CD4-positive, alpha-beta T cell (primary cell): Measurements from ENCODE around the gene MOSPD3. TPM values are rescaled to one million over a fixed set of nuclear protein-coding genes. Genes with fewer than 3 reads are reported as not detected.

Source experiments
- ATAC-seq: fragments of 200-7000 bp; cut with Tn5 transposase; one replicate; pipeline ENCODE4 v1.10.0; 2022; ENCODE audit warnings: mild to moderate bottlenecking; ENCODE audit not compliant: poor library complexity
- CTCF ChIA-PET: fragments of 350-600 bp; sonication (Branson Sonifier 250); formaldehyde crosslinking; loops from one replicate; lab custom pipeline; 2021; ENCODE audit warnings: antibody characterized with exemption, inconsistent platforms; lab: Charles Lee
- POLR2A ChIA-PET: fragments of 350-600 bp; sonication (Branson Sonifier 250); formaldehyde crosslinking; loops from one replicate; lab custom pipeline; 2021; ENCODE audit warnings: antibody characterized with exemption, inconsistent platforms; lab: Charles Lee
- DNase-seq, 14 experiments: peaks; one replicate each; pipeline ENCODE4 v3.0.0-alpha.2; 2013 to 2020; ENCODE audit warnings: mixed read lengths in 2 of 14
- H3K27ac ChIP-seq, 2 donors: one replicate each; pipeline versions ENCODE4 v1.5.1 to v1.7.0; 2013; ENCODE audit warnings: low read length in 2 of 2, low read depth in 1 of 2, mild to moderate bottlenecking in 1 of 2
- H3K27me3 ChIP-seq, 2 experiments: 1 replicate in 1 of 2; 2 replicates in 1 of 2; pipeline versions ENCODE4 v1.6.1 to v1.7.0; 2013; ENCODE audit warnings: low read length in 2 of 2, control low read depth in 1 of 2, mild to moderate bottlenecking in 1 of 2, moderate library complexity in 1 of 2; ENCODE audit not compliant: insufficient read depth in 2 of 2, control insufficient read depth in 1 of 2
- H3K36me3 ChIP-seq: one replicate; pipeline ENCODE4 v1.6.1; 2013; ENCODE audit warnings: low read length, control low read depth; ENCODE audit not compliant: insufficient read depth
- H3K4me1 ChIP-seq: one replicate; pipeline ENCODE4 v1.6.1; 2013; ENCODE audit warnings: low read length, control low read depth; ENCODE audit not compliant: insufficient read depth
- H3K4me3 ChIP-seq: one replicate; pipeline ENCODE4 v1.5.1; 2013; ENCODE audit warnings: mild to moderate bottlenecking, low read length, moderate library complexity
- H3K9me3 ChIP-seq, 2 experiments: 1 replicate in 1 of 2; 2 replicates in 1 of 2; pipeline versions ENCODE4 v1.6.1 to v1.7.0; 2013; ENCODE audit warnings: low read length in 2 of 2, mild to moderate bottlenecking in 2 of 2, control low read depth in 1 of 2, moderate library complexity in 1 of 2; ENCODE audit not compliant: control insufficient read depth in 1 of 2, insufficient read depth in 1 of 2
- H3K27ac Mint-ChIP-seq: one replicate; pipeline ENCODE4 v1.8.0; 2020; ENCODE audit warnings: mixed read lengths
- H3K27me3 Mint-ChIP-seq: one replicate; pipeline ENCODE4 v1.8.0; 2021; ENCODE audit warnings: mixed read lengths
- H3K36me3 Mint-ChIP-seq: one replicate; pipeline ENCODE4 v1.8.0; 2021; ENCODE audit warnings: low read depth, mixed read lengths
- H3K4me1 Mint-ChIP-seq: one replicate; pipeline ENCODE4 v1.8.0; 2021; ENCODE audit warnings: low read depth, mixed read lengths
- H3K4me3 Mint-ChIP-seq: one replicate; pipeline ENCODE4 v1.8.0; 2020; ENCODE audit warnings: mild to moderate bottlenecking, mixed read lengths
- H3K9me3 Mint-ChIP-seq: one replicate; pipeline ENCODE4 v1.8.0; 2020; ENCODE audit warnings: mixed read lengths
- intact Hi-C, 2 experiments: fragments of 100-400 bp; cut with DNase I in 1 of 2; cut with micrococcal nuclease in 1 of 2; formaldehyde crosslinking; loops; one replicate each; pipeline versions ENCODE4 v1.15.1 to v1.9.0; 2023 to 2025; cut with DNase I, micrococcal nuclease
- total RNA-seq, 174 experiments: library from RNA in 2 of 174; stranded (reverse) in 2 of 174; gene quantifications; one replicate each; pipeline ENCODE4 v1.2.3 and lab custom pipeline; 2021 to 2026
- TF ChIP-seq, protein P1 (sequence below): fragments of 200-600 bp; IDR thresholded peaks from one replicate; pipeline ENCODE4 v1.8.0; 2022; ENCODE audit warnings: antibody characterized with exemption, mild to moderate bottlenecking

The MOSPD3 gene
- total RNA-seq, 2 experiments from 2014 or later: 8.5 to 10.9 TPM

GRCh38 chr7:100641463-100641859 is 29.1 kb downstream of the MOSPD3 start, which contains the start of gene TFR2:
Gene TFR2, minus strand, starts transcription at chr7:100641552. Its CDS starts 43 bp downstream, at chr7:100641509.
- H3K27ac Mint-ChIP-seq: no peak within 1 kb of the TSS
- H3K9me3 ChIP-seq: no peaks in the 10 kb centered on the region
- no peaks in the 10 kb centered on the region for H3K4me1 Mint-ChIP-seq
- no peaks in the 10 kb centered on the region for H3K27me3 ChIP-seq
- peaks cover 4% of the 10 kb centered on the region for H3K27me3 Mint-ChIP-seq
- no peak within 1 kb of the TSS for H3K4me3 Mint-ChIP-seq
- DNase-seq (no peak), ATAC-seq (no peak)
- H3K27ac ChIP-seq: no peak within 1 kb of the TSS
- POLR2A ChIA-PET: no interaction called here
- intact Hi-C loops: no loop called here
- no peaks in the 10 kb centered on the region for H3K36me3 Mint-ChIP-seq
- H3K36me3 ChIP-seq: no peaks in the 10 kb centered on the region
- H3K9me3 Mint-ChIP-seq: no peaks in the 10 kb centered on the region
- no peak within 1 kb of the TSS for H3K4me3 ChIP-seq
- CTCF ChIA-PET: interaction anchor here (1.3 kb wide), 1 partner anchor 9 kb away, joined by 5 read pairs; no protein-coding TSS in a partner anchor
- peaks cover 3% of the 10 kb centered on the region for H3K4me1 ChIP-seq
- TF ChIP-seq, protein P1, sequence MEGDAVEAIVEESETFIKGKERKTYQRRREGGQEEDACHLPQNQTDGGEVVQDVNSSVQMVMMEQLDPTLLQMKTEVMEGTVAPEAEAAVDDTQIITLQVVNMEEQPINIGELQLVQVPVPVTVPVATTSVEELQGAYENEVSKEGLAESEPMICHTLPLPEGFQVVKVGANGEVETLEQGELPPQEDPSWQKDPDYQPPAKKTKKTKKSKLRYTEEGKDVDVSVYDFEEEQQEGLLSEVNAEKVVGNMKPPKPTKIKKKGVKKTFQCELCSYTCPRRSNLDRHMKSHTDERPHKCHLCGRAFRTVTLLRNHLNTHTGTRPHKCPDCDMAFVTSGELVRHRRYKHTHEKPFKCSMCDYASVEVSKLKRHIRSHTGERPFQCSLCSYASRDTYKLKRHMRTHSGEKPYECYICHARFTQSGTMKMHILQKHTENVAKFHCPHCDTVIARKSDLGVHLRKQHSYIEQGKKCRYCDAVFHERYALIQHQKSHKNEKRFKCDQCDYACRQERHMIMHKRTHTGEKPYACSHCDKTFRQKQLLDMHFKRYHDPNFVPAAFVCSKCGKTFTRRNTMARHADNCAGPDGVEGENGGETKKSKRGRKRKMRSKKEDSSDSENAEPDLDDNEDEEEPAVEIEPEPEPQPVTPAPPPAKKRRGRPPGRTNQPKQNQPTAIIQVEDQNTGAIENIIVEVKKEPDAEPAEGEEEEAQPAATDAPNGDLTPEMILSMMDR: no peak

DNA sequence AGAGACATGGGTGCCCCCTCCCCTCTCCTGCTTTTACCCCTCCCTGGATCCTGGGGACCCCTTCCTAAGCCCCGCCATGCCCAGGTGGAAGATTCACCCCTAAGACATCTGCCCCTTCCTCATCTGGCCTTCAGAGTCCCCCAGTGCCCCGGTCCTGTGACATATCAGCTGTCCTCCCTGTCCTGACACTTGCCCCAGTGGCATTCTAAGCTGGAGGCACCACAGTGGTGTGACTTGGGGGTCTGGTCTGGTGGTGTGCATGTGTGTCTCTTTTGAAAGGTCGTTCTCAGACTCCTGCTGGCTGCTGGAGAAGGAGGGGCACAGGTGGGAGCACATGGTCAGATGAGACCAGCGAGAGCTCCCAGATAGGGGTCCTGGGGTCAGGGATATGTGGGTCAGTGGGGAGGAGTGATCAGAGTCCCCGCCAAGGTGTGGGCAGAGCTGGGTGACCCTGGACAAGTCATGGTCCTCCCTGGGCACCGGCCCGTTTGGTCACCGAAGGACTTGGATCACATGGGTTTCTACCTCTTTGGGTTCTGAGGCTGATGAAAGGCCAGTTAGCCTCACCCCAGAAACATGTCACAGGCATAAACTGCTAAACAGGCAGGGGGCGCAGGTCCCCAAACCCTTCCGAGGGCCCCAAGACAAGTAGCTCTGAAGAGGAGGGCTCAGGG is 29.7 kb downstream of the MOSPD3 start:
- peaks cover 4% of the 10 kb centered on the region for H3K27me3 Mint-ChIP-seq
- no peak for ATAC-seq
- CTCF ChIA-PET: interaction anchor here (1.3 kb wide), 1 partner anchor 9 kb away, joined by 5 read pairs; no protein-coding TSS in a partner anchor
- no peaks in the 10 kb centered on the region for H3K36me3 Mint-ChIP-seq
- H3K4me1 Mint-ChIP-seq: no peaks in the 10 kb centered on the region
- no peak overlapping the region for H3K27ac Mint-ChIP-seq
- Histone ChIP-seq H3K4me3 (no peak overlapping the region), H3K27me3 (no peaks in the 10 kb centered on the region), H3K4me1 (peaks cover 3% of the 10 kb centered on the region), H3K9me3 (no peaks in the 10 kb centered on the region), H3K36me3 (no peaks in the 10 kb centered on the region), H3K27ac (no peak overlapping the region)
- intact Hi-C loops: no loop called here
- TF ChIP-seq, protein P1: no peak
- POLR2A ChIA-PET: no interaction called here
- no peak overlapping the region for H3K4me3 Mint-ChIP-seq
- no peak for DNase-seq
- no peaks in the 10 kb centered on the region for H3K9me3 Mint-ChIP-seq

GRCh38 chr7:100642534-100642907 is 30.2 kb downstream of the MOSPD3 start:
- POLR2A ChIA-PET: no interaction called here
- Histone ChIP-seq H3K36me3 (no peaks in the 10 kb centered on the region), H3K27ac (no peak overlapping the region), H3K4me3 (no peak overlapping the region), H3K4me1 (peaks cover 3% of the 10 kb centered on the region), H3K27me3 (no peaks in the 10 kb centered on the region), H3K9me3 (no peaks in the 10 kb centered on the region)
- DNase-seq (peak in 5 of 14 experiments; percentile 19 to 45 (median 23)), ATAC-seq (peak; percentile 41)
- intact Hi-C loops: no loop called here
- H3K4me3 Mint-ChIP-seq: no peak overlapping the region
- CTCF ChIA-PET: interaction anchor here (1.3 kb wide), 1 partner anchor 10 kb away, joined by 5 read pairs; no protein-coding TSS in a partner anchor
- H3K9me3 Mint-ChIP-seq: no peaks in the 10 kb centered on the region
- H3K36me3 Mint-ChIP-seq: no peaks in the 10 kb centered on the region
- no peaks in the 10 kb centered on the region for H3K4me1 Mint-ChIP-seq
- TF ChIP-seq, protein P1: no peak
- no peak overlapping the region for H3K27ac Mint-ChIP-seq
- H3K27me3 Mint-ChIP-seq: peaks cover 4% of the 10 kb centered on the region
